ENCODE data around the gene HSD17B2.

- no peak for TF ChIP-seq POLR2A (IDR thresholded peaks at IDR 0.05)
- TF ChIP-seq EP300 (IDR thresholded peaks at IDR 0.05): no peak
These were observed 44.8 kb downstream of the HSD17B2 start for GRCh38 chr16:82079892-82080291.

All from suprapubic skin (tissue), 2 donors.